Measurements from ENCODE around the gene DCST2.

GRCh38 chr1:155051342-155051776, 17.8 kb upstream of the DCST2 start:
- peak; percentile 79 for TF ChIP-seq MYC (IDR thresholded peaks at IDR 0.05; ENCODE audit: low read depth, low read length)
- TF ChIP-seq POLR2A (IDR thresholded peaks at IDR 0.05; ENCODE audit: extremely low read depth, insufficient read length), result no peak

Measured in NB4 (cell line).